AG20443 (cell line): ENCODE measurements around the gene TLCD4.
"Not testable (repeated sequence)": the region's sequence is repeated elsewhere in the genome, so short reads cannot be mapped to it uniquely, and the experiment has no call there.

Experiments
- DNase-seq: peaks from one replicate; pipeline ENCODE4 v3.0.0; 2012; ENCODE audit warnings: low spot score, mixed read lengths

TLCD4 gene

GRCh38 chr1:95117207-95118066 is at the start of gene TLCD4:
TLCD4 (plus strand) TSS chr1:95117355; CDS start chr1:95143902, 26,547 bp downstream.
- peak; percentile 82 for DNase-seq

DNA sequence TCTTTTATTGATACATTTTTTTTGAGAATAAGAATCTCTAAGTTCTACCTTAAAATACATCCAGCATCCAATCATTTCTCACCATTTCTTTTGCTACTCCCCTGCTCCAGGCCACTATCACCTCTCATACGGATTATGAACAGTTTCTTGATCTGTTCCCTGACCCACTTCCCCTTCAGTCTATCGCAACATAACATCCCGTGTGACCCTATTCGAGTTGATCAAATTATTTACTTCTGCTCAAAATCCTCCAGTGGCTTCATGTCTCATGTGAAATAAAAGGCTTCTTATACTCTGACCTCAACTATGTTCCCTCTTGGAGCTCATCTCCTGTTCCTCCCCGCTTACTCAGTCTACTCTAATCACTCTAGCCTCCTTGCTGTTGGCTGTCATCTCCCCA is 49.6 kb upstream of the TLCD4 start:
- DNase-seq, result no peak

DNA sequence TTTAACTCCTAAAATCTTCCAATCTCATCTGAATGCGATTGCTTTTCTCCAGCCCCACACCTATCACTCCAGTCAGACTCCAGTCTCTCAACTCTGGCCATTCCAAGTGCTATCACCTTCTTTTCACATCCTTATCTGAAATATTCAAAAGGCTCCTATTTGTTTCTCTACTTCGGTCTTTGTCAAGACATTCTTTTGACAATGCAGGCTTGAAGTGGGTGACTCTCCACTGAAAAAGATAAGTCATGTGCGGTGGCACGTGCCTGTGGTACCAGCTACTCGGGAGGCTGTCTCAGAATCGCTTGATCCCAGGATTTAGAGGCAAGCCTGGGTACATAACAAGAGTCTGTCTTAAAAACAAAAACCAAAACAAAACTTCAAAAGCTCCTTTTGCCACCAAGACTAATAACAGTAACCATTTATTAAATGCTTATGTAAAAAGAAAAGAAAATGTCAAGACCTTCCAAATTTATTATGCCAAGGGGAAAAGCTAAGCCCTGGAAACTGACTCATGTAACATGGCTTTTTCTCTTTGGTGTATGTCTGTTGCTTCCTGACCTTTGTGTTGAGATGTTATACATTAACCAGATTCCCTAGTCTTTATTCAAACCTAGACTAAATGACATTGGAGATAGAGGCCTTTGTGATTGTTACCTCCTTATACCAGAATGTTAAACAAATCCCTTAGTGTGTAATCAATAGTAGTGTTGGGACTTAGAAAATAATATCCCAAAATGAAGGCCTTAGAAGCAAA is 48.0 kb upstream of the TLCD4 start:
- no peak for DNase-seq

DNA sequence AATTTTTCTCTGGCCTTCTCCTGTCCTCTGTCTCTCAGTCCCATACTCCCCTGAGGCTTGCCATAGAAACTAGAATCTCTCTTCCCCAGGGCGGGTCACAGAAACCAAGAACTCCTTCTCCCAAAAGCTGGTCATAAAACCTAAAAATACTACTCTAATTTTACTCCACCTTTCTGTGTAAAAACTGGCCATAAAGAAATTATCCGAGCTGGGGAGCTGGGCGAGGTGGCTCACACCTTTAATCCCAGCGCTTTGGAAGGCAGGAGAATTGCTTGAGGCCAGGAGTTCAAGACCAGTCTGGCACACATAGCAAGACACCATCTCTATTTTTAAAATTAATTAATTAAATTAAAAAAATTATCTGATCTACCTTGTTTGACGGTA is 47.5 kb upstream of the TLCD4 start:
- DNase-seq, result no peak

DNA sequence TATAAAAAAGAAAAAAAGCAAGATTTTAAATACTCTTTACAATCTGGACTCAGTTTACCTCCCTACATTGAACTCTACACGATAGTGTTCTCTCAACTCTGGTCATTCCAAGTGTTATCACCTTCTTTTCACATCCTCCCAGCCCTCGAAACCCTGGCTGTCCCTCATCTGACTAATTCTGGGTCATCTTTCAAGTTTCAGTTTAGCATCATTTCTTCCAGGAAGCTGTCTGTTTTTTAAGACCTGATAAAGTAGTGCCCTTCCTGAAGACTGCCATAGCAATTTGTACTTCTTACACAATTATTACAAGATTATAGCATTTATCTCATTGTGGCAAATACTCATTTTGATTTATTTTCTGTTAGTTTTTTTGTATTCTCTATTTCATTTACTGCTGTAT is 45.6 kb upstream of the TLCD4 start:
- no peak for DNase-seq

GRCh38 chr1:95072117-95072516 is 45.0 kb upstream of the TLCD4 start:
- no peak for DNase-seq

DNA sequence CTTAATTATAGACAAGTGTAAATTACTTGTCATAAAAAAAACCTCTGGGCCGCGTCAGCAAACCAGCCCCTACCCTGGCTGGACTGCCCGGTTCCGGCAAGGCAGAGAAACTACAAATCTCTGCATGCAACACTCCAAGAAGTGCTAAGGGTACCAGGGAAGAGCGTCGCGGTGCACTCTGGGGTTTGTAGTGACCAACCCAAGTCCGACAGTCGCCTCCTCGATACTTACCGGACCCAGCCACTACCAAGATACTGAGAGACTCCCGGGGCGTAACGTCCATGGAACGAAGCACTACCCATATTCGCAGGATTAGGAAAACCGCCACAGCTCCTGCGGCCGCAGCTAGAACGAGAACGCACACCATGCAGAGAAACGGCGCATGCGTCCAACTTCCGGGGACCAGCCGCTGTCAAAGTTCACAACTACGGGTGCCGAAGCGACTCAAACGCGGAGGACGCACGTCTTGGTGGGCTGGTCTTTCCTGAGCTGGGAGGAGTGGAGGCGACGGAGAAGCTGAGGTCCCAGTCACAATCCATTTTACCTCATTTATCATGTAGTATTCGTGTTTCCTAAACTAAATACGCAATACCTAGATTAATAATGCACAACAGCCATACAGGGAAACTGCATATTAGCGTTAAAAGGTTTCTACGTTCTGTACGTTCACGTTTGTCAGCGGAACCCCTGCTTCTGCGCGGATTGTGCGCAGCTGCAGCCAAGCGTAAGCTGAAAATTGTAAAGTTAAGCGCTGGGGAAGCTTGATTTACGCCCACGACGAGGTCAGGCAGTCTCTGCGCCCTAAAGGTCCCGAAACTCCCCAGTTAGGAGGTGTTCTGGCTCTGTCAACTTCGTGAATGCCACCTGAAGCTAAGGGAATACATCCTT is 44.4 kb upstream of the TLCD4 start, which contains the start of gene ALG14:
TSS of gene ALG14 (minus strand) at position 420 of the 888 bp plus-strand sequence. CDS start at position 367, 53 bp downstream.
- peak; percentile 96 for DNase-seq

DNA sequence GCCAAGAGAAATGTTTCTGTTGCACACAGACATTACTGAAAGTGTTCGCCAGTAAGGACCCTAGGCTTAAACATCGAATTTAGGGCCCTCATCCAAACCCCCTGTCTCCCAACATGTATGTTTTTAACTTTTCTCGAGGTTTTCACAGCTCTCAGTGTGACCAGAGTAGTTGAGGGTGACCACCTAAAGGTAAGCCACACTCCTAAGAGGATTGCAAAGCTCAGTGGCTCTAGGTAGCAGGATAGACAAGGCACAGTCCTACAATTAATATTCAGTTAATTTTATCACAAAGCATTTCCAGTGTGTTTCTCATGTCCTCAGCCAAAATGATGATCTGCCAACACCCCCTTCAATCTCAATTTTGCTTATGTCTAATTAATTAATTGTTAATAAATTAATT is 43.7 kb upstream of the TLCD4 start:
- no peak for DNase-seq

DNA sequence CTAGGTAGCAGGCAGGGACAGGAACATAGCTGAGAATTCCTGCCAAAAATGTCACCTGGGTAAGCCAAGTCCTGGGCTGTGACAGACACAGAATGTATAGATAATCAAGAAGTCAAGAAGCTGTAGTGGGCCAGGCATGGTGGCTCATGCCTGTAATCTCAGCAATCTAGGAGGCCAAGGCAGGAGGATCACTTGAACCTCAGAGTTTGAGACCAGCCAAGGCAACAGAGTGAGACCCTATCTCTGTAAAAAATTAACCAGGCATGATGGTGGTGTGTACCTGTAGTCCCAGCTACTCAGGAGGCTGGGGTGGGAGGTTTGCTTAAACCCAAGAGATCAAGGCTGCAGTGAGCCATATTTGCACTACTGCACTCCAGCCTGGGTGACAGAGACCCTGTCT is 41.1 kb upstream of the TLCD4 start:
- DNase-seq, result no peak

GRCh38 chr1:95080446-95080845 is 36.7 kb upstream of the TLCD4 start:
- no peak for DNase-seq

- DNase-seq, result no peak
Observed at GRCh38 chr1:95080879-95081278, 36.3 kb upstream of the TLCD4 start.

DNA sequence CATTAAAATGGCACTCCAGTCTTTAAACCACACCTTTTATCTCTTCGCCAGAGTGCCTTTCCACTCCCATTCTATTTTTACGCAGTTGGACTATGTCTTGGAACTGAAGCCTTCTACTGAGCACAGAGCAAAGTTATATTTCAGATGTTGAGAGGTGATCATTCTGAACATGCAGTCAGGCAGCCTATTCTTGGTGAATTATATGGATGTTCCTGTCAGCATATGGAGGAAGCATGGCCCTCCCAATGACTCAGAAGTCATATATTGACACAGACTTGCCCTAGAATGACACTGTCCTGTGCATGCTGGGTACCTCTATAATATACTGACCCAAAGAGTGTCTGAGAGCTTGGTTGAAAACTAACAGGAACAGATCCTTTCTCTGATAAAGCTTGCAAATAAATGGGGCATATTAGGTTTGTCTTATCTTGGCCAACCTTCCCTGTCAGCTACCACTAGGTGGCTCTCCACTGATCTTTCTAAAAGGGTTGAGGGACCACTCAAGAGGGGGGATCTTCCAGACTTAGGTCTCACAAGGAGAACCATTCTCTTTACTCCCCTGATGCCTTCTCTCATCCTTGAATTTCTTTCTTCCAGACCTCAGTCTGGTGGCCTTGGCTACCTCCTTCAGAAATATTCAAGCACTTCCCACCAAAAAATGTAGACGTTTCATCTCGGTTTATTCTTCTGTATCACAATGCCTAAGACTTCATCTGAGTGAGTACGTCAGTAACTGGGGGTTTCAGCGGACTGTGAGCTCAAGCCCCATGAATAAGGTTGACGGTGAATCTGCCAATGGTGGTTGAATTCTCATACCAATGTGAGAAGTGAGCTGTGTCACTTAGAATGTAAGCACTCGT is 32.6 kb upstream of the TLCD4 start:
- peak; percentile 18 for DNase-seq

DNA sequence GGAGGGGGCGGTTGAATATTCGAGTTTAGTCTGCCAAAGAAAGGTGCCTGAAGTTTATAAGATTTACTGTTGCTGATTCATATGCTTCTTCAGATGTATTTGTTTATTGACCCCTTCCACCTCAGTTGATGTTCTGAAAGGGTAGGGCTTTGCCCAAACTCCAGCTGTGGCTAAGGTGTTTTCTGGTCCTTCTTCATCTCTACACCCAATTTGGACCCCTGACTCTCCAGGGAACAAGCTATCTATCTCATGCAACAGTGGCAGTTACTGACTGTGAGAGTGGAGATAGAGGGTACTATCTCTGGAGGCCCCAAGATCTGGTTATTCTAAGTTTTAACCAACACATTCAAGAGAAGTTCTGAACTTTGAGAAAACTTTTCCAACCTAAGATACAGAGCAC is 31.8 kb upstream of the TLCD4 start:
- no peak for DNase-seq

- peak; percentile 84 for DNase-seq
Observed at GRCh38 chr1:95086949-95087533, 30.1 kb upstream of the TLCD4 start.

- DNase-seq, result no peak
Observed at GRCh38 chr1:95088303-95088702, 28.9 kb upstream of the TLCD4 start.

DNA sequence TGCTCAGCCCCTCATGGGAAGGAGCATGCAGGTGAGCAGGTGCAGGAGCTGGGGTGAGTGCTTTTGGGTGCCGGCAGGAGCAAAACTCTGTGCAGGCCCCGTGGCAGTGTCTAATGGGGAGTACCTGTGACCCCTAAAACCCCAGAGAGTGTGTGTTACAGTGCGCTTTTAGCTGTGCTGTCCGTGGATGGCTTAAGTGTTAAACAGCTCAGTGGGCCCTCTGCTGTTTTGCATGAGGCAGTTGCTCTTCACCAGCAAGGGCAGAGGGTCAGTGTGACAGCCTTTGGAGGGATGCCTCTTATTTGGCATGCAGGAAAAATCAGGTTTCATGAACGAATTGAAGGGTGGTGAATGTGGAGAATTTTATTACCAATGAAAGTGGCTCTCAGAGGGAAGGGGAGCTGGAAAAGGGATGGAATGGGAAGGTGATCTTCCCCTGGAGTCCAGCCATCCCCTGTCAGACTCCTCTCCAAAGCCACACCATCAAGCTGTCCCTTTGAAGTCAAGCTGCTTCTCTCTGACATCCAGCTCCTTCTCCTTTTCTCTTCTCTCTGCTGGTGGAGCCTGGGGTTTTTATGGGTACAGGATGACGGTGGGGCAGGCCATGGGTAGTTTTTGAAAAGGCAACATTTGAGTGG is 27.4 kb upstream of the TLCD4 start:
- DNase-seq, result no peak

DNA sequence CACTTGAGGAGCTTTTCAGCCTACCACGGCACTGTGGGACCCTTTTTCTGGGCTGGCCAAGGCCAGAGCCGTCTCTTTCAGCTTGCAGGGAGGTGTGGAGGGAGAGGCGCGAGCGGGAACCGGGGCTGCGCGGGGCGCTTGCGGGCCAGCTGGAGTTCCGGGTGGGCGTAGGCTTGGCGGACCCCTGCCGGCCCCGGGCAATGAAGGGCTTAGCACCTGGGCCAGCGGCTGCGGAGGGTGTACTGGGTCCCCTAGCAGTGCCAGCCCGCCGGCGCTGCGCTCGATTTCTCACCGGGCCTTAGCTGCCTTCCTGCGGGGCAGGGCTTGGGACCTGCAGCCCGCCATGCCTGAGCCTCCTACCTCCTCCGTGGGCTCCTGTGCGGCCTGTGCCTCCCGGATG is 25.9 kb upstream of the TLCD4 start:
- not testable (repeated sequence) for DNase-seq

DNA sequence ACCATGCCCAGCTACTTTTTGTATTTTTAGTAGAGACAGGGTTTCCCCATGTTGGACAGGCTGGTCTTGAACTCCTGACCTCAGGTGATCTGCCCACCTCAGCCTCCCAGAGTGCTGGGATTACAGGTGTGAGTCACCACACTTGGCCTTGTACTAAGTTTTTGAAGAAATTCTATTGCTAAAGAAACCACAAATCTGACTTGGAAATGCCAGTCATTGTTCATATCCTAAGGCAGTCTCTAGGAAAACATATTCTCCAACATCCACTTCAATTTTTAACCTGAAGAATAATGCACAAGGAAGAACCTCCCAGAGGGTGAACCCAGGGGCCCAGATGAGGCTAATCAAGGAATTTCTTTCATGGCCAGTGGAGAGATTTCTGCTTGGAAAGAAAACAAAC is 24.3 kb upstream of the TLCD4 start:
- DNase-seq, result not testable (repeated sequence)

- no peak for DNase-seq
Observed at GRCh38 chr1:95093296-95093695, 23.9 kb upstream of the TLCD4 start.

DNA sequence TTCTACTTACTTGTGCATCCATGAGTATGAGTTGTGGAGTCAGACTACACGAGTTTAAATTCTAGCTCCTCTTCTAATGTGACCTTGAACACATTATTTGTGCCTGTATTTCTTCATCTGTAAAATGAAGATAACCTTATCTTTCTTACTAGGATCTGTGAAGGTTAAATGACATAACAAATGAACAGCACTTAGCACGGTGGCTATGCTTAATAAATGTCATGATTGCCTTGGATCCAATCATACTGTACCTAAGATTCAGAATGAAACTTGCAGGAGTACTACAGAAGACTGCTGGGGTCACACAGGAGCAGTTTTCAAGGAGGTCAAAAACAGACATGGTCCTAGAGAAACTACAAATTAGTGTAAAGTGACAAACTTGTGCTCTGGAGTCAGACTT is 22.2 kb upstream of the TLCD4 start:
- DNase-seq, result no peak
